Measurements from ENCODE around the gene EFR3B.
"Not testable (repeated sequence)": the region's sequence is repeated elsewhere in the genome, so short reads cannot be mapped to it uniquely, and the experiment has no call there.

The EFR3B gene

DNA sequence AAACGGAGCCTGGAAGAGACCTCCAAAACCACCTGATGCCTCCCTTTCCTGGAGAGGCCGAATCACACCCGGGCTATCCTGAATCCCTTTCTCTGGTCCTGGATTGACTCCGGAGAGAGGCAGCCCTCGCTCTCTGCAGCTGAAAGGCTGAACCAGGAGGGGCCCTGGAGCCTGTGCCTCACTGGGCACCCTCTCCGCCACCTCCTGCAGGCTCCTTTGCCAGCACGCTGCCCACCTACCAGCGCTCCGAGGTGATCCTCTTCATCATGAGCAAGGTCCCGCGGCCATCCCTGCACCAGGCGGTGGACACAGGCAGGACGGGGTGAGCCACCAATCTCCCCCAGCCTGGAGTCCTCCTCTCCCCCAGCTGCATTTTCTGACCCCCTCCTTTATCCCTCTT is 90.8 kb downstream of the EFR3B start:
- H3K36me3 ChIP-seq (ENCODE audit: control insufficient read depth, low read length) = no peaks in the 10 kb centered on the region
- H3K27me3 ChIP-seq (ENCODE audit: control insufficient read depth, low read length) = peaks cover 38% of the 10 kb centered on the region
- no peaks in the 10 kb centered on the region for H4K20me1 ChIP-seq (ENCODE audit: control insufficient read depth, insufficient read depth, low read depth, low read length)
- no peaks in the 10 kb centered on the region for H3K79me2 ChIP-seq (ENCODE audit: control insufficient read depth, low read length)
- H3K4me3 ChIP-seq (ENCODE audit: low read length) = no peak overlapping the region
- no peak overlapping the region for H3K4me2 ChIP-seq (ENCODE audit: low read length)
- H3F3A ChIP-seq (ENCODE audit: control insufficient read depth, insufficient read depth) = no peaks in the 10 kb centered on the region
- H3K9me3 ChIP-seq (ENCODE audit: control insufficient read depth, insufficient read depth, low read length) = no peaks in the 10 kb centered on the region
- H3K27ac ChIP-seq (ENCODE audit: low read depth, low read length) = no peak overlapping the region
- H3K4me1 ChIP-seq (ENCODE audit: control insufficient read depth, low read length) = peaks cover 3% of the 10 kb centered on the region
- H3K9me2 ChIP-seq (replicated peaks; ENCODE audit: control insufficient read depth, low read length) = no peaks in the 10 kb centered on the region
- TF ChIP-seq, protein P1, sequence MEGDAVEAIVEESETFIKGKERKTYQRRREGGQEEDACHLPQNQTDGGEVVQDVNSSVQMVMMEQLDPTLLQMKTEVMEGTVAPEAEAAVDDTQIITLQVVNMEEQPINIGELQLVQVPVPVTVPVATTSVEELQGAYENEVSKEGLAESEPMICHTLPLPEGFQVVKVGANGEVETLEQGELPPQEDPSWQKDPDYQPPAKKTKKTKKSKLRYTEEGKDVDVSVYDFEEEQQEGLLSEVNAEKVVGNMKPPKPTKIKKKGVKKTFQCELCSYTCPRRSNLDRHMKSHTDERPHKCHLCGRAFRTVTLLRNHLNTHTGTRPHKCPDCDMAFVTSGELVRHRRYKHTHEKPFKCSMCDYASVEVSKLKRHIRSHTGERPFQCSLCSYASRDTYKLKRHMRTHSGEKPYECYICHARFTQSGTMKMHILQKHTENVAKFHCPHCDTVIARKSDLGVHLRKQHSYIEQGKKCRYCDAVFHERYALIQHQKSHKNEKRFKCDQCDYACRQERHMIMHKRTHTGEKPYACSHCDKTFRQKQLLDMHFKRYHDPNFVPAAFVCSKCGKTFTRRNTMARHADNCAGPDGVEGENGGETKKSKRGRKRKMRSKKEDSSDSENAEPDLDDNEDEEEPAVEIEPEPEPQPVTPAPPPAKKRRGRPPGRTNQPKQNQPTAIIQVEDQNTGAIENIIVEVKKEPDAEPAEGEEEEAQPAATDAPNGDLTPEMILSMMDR (IDR thresholded peaks at IDR 0.05; ENCODE audit: low read depth, low read length, poor library complexity, severe bottlenecking) = no peak

DNA sequence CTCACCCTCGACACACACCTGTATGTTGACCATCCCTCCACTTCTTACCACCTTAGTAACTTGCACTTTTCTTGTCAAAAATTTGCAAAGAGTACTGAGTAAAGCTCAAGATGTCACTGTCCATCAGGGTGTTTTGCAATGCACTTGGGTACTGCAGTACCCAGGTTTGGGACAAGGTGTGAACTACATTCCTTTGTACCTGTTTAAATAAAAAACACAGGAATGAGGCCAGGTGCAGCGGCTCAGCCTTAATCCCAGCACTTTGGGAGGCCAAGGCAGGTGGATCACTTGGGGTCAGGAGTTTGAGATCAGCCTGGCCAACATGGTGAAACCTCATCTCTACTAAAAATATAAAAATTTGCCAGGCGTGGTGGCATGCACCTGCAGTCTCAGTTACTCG is 98.7 kb downstream of the EFR3B start:
- H3K4me2 ChIP-seq (ENCODE audit: low read length); H3K36me3 ChIP-seq (ENCODE audit: control insufficient read depth, low read length); H3K79me2 ChIP-seq (ENCODE audit: control insufficient read depth, low read length); H3K27ac ChIP-seq (ENCODE audit: low read depth, low read length); H4K20me1 ChIP-seq (ENCODE audit: control insufficient read depth, insufficient read depth, low read depth, low read length); H3K4me1 ChIP-seq (ENCODE audit: control insufficient read depth, low read length); H3K9me3 ChIP-seq (ENCODE audit: control insufficient read depth, insufficient read depth, low read length); H3K9me2 ChIP-seq (replicated peaks; ENCODE audit: control insufficient read depth, low read length); H3K27me3 ChIP-seq (ENCODE audit: control insufficient read depth, low read length); H3K4me3 ChIP-seq (ENCODE audit: low read length); H3F3A ChIP-seq (ENCODE audit: control insufficient read depth, insufficient read depth): not testable (repeated sequence)

DNA sequence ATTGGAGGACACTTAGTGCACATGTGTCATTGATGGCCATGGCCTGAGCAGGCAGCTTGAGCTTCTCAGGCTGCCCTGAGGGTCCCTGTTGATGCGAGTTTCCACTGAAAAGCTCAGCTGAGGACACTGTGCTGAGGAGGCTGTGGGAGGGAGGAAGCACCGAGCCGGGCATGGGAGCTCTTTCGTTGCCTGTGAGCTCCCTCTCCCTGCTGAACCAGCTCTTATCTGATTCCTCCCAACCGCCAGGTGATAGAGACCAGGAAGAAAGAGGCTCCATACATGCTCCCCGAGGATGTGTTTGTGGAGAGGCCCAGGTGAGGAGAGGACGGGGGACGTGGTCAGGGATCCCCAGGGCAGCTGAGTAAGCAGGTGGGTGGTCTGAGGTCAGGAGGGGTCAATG is 99.2 kb downstream of the EFR3B start:
- H3K4me2 ChIP-seq (ENCODE audit: low read length) = no peak overlapping the region
- no peaks in the 10 kb centered on the region for H3K9me3 ChIP-seq (ENCODE audit: control insufficient read depth, insufficient read depth, low read length)

DNA sequence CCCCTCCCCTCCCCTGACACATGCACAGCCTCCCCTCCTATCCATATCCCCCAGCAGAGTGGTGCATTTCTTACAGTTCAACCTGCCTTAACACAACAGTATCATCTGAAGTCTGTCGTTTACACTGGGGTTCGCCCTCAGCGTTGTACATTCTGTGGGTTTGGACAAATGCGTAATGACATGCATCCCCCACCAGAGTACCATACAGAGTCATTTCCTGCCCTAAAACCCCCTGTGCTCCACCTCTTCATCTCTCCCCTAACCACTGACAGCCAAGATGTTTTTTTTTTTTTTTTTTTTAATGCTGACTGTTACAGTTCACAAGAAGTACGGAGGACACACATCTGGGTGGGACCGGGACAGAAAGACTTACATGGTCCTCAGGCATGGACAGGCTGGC is 103.9 kb downstream of the EFR3B start:
- no peaks in the 10 kb centered on the region for H3K9me2 ChIP-seq (replicated peaks; ENCODE audit: control insufficient read depth, low read length)
- peaks cover 6% of the 10 kb centered on the region for H3K27me3 ChIP-seq (ENCODE audit: control insufficient read depth, low read length)
- H3K9me3 ChIP-seq (ENCODE audit: control insufficient read depth, insufficient read depth, low read length) = no peaks in the 10 kb centered on the region
- H3K27ac ChIP-seq (ENCODE audit: low read depth, low read length) = no peak overlapping the region
- H3K4me3 ChIP-seq (ENCODE audit: low read length) = no peak overlapping the region
- H3F3A ChIP-seq (ENCODE audit: control insufficient read depth, insufficient read depth) = no peaks in the 10 kb centered on the region
- no peaks in the 10 kb centered on the region for H3K36me3 ChIP-seq (ENCODE audit: control insufficient read depth, low read length)
- no peaks in the 10 kb centered on the region for H3K79me2 ChIP-seq (ENCODE audit: control insufficient read depth, low read length)
- no peak overlapping the region for H3K4me2 ChIP-seq (ENCODE audit: low read length)
- no peaks in the 10 kb centered on the region for H4K20me1 ChIP-seq (ENCODE audit: control insufficient read depth, insufficient read depth, low read depth, low read length)
- TF ChIP-seq EZH2phosphoT487 (IDR thresholded peaks at IDR 0.05; ENCODE audit: borderline replicate concordance, low read length) = no peak
- TF ChIP-seq, protein P1 (IDR thresholded peaks at IDR 0.05; ENCODE audit: low read depth, low read length, poor library complexity, severe bottlenecking) = no peak
- no peaks in the 10 kb centered on the region for H3K4me1 ChIP-seq (ENCODE audit: control insufficient read depth, low read length)

More for the DNA sequence above, 99.2 kb downstream of the EFR3B start:
- no peaks in the 10 kb centered on the region for H4K20me1 ChIP-seq (ENCODE audit: control insufficient read depth, insufficient read depth, low read depth, low read length)
- no peaks in the 10 kb centered on the region for H3F3A ChIP-seq (ENCODE audit: control insufficient read depth, insufficient read depth)
- H3K4me3 ChIP-seq (ENCODE audit: low read length) = no peak overlapping the region
- H3K27ac ChIP-seq (ENCODE audit: low read depth, low read length) = no peak overlapping the region
- no peak for TF ChIP-seq EZH2phosphoT487 (IDR thresholded peaks at IDR 0.05; ENCODE audit: borderline replicate concordance, low read length)
- TF ChIP-seq, protein P1 (IDR thresholded peaks at IDR 0.05; ENCODE audit: low read depth, low read length, poor library complexity, severe bottlenecking) = no peak
- H3K27me3 ChIP-seq (ENCODE audit: control insufficient read depth, low read length) = peaks cover 7% of the 10 kb centered on the region; the same call in 1 of the 2 replicates
- no peaks in the 10 kb centered on the region for H3K9me2 ChIP-seq (replicated peaks; ENCODE audit: control insufficient read depth, low read length)
- no peaks in the 10 kb centered on the region for H3K4me1 ChIP-seq (ENCODE audit: control insufficient read depth, low read length)
- no peaks in the 10 kb centered on the region for H3K36me3 ChIP-seq (ENCODE audit: control insufficient read depth, low read length)
- no peaks in the 10 kb centered on the region for H3K79me2 ChIP-seq (ENCODE audit: control insufficient read depth, low read length)
